HepG2 (cell line): ENCODE measurements around the gene NOL12. TPM values are rescaled to one million over a fixed set of nuclear protein-coding genes. Genes with fewer than 3 reads are reported as not detected.

Experiments used
- CHD2 ChIP-seq: IDR thresholded peaks from 2 replicates; pipeline ENCODE4 v1.6.1; 2011; ENCODE audit warnings: low read depth, low read length, improper control_type of control experiment
- DR1 ChIP-seq: sonication (generic); formaldehyde crosslinking; IDR thresholded peaks from 2 replicates; pipeline ENCODE4 v1.8.0; 2021; ENCODE audit warnings: mild to moderate bottlenecking, missing genetic modification reagents, inconsistent platforms
- MED8 ChIP-seq: sonication (generic); formaldehyde crosslinking; IDR thresholded peaks from 2 replicates; pipeline ENCODE4 v1.8.1; 2023; ENCODE audit warnings: mild to moderate bottlenecking, missing genetic modification reagents; ENCODE audit not compliant: insufficient replicate concordance
- NR2C2 ChIP-seq: sonication (generic); formaldehyde crosslinking; IDR thresholded peaks from 2 replicates; pipeline ENCODE4 v1.4.0; 2020; ENCODE audit warnings: missing genetic modification reagents, mild to moderate bottlenecking, moderate library complexity, borderline replicate concordance
- NR2F2 ChIP-seq: IDR thresholded peaks from 2 replicates; pipeline ENCODE4 v1.6.1; 2012; ENCODE audit warnings: low read depth, inconsistent platforms, borderline replicate concordance
- NR2F6 ChIP-seq, 2 experiments: IDR thresholded peaks; 2 replicates each; pipeline ENCODE4 v1.6.1; 2016; ENCODE audit warnings: antibody characterized with exemption in 1 of 2, mild to moderate bottlenecking in 1 of 2
- PHB2 ChIP-seq: fragments of 450-650 bp; IDR thresholded peaks from 2 replicates; pipeline ENCODE4 v1.6.1; 2018; ENCODE audit not compliant: partially characterized antibody
- PRDM10 ChIP-seq: sonication (generic); formaldehyde crosslinking; IDR thresholded peaks from 2 replicates; pipeline ENCODE4 v1.4.0; 2020; ENCODE audit warnings: low read depth, missing genetic modification reagents
- TERF1 ChIP-seq: sonication (generic); formaldehyde crosslinking; IDR thresholded peaks from 2 replicates; pipeline ENCODE4 v1.8.0; 2022; ENCODE audit warnings: mild to moderate bottlenecking, missing genetic modification reagents, moderate library complexity
- U2AF1 ChIP-seq: fragments of 200-400 bp; formaldehyde crosslinking; optimal IDR thresholded peaks from 2 replicates; pipeline ENCODE3; 2017; ENCODE audit warnings: mild to moderate bottlenecking, low read depth, low read length
- ZBED4 ChIP-seq: sonication (generic); formaldehyde crosslinking; IDR thresholded peaks from 2 replicates; pipeline ENCODE4 v1.4.0; 2020; ENCODE audit warnings: missing genetic modification reagents, borderline replicate concordance
- ZBTB8A ChIP-seq: sonication (generic); formaldehyde crosslinking; IDR thresholded peaks from 2 replicates; pipeline ENCODE4 v1.4.0; 2020; ENCODE audit warnings: mild to moderate bottlenecking, low read depth, missing genetic modification reagents, borderline replicate concordance
- ZFP36 ChIP-seq: fragments of 150-350 bp; IDR thresholded peaks from 2 replicates; pipeline ENCODE4 v1.6.1; 2018; ENCODE audit warnings: borderline replicate concordance, low read length, low read depth; ENCODE audit not compliant: partially characterized antibody
- ZNF207 ChIP-seq: fragments of 450-650 bp; IDR thresholded peaks from 2 replicates; pipeline ENCODE4 v1.6.1; 2016; ENCODE audit warnings: antibody characterized with exemption, borderline replicate concordance
- ZNF431 ChIP-seq: sonication (generic); formaldehyde crosslinking; IDR thresholded peaks from 2 replicates; pipeline ENCODE4 v1.9.0; 2022; ENCODE audit warnings: missing genetic modification reagents, low read depth, mild to moderate bottlenecking, borderline replicate concordance
- ZNF496 ChIP-seq: sonication (generic); formaldehyde crosslinking; IDR thresholded peaks from 2 replicates; pipeline ENCODE4 v1.8.1; 2023; ENCODE audit warnings: mild to moderate bottlenecking, moderate library complexity, missing genetic modification reagents; ENCODE audit not compliant: insufficient replicate concordance
- ZNF552 ChIP-seq: sonication (generic); formaldehyde crosslinking; IDR thresholded peaks from 2 replicates; pipeline ENCODE4 v1.9.0; 2022; ENCODE audit warnings: missing genetic modification reagents, mild to moderate bottlenecking, borderline replicate concordance
- ZNF567 ChIP-seq: sonication (generic); formaldehyde crosslinking; IDR thresholded peaks from 2 replicates; pipeline ENCODE4 v1.8.1; 2023; ENCODE audit warnings: mild to moderate bottlenecking, missing genetic modification reagents, borderline replicate concordance
- ZNF749 ChIP-seq: sonication (generic); formaldehyde crosslinking; IDR thresholded peaks from 2 replicates; pipeline ENCODE4 v1.8.0; 2022; ENCODE audit warnings: mild to moderate bottlenecking, missing genetic modification reagents, moderate library complexity, borderline replicate concordance
- ZNF841 ChIP-seq: sonication (generic); formaldehyde crosslinking; IDR thresholded peaks from 2 replicates; pipeline ENCODE4 v1.8.1; 2023; ENCODE audit warnings: missing genetic modification reagents, borderline replicate concordance
- polyA plus RNA-seq, 8 experiments: library from polyadenylated mRNA; depleted of rRNA in 3 of 8; stranded (reverse) in 7 of 8; unstranded in 1 of 8; fragments of >200 nt; fragmentation: Illumina TruSeq in 4 of 8; extraction: Trizol in 4 of 8; gene quantifications; 2 replicates each; pipeline versions ENCODE4 v1.2.1 to v1.2.3, GENCODE V29; 2011 to 2016; ENCODE audit warnings: low read depth in 4 of 8, missing spikeins in 1 of 8, mixed read lengths in 1 of 8; ENCODE audit not compliant: insufficient read depth in 1 of 8
- total RNA-seq, 5 experiments: library from RNA; depleted of rRNA; stranded (reverse); fragments of >200 nt; fragmentation: Illumina TruSeq; extraction: Trizol; gene quantifications; 2 replicates each; pipeline ENCODE4 v1.2.3, GENCODE V29; 2016; ENCODE audit warnings: low read depth in 1 of 5

Gene NOL12
- total and polyA plus RNA-seq, 2 of the 13 experiments (the other 11 are each of a cell fraction or from before 2014, with no cell fraction given): 14.3 to 31.4 TPM

GRCh38 chr22:37659066-37659896 lies 26.9 kb upstream of the NOL12 start (continued):
- no peak for TF ChIP-seq ZBTB8A (CRISPR knock-in tag)
- TF ChIP-seq PHB2: no peak
- TF ChIP-seq U2AF1: peak; percentile 69
- peak; percentile 32 for TF ChIP-seq MED8 (CRISPR knock-in tag)
- no peak for TF ChIP-seq ZNF431 (CRISPR knock-in tag)
- 0 out of 2 replicates have a peak, but pooled peaks have one; percentile 44 for TF ChIP-seq PRDM10 (CRISPR knock-in tag)
- no peak; the same call in 1 of the 2 replicates for TF ChIP-seq ZBED4 (CRISPR knock-in tag)
- TF ChIP-seq ZNF207: no peak
- TF ChIP-seq ZNF749 (CRISPR knock-in tag): no peak
- no peak for TF ChIP-seq DR1 (CRISPR knock-in tag)
- TF ChIP-seq ZNF496 (CRISPR knock-in tag): no peak
- no peak for TF ChIP-seq ZFP36
- TF ChIP-seq ZNF552 (CRISPR knock-in tag): no peak
- TF ChIP-seq TERF1 (CRISPR knock-in tag): no peak
- TF ChIP-seq NR2C2 (CRISPR knock-in tag): peak; percentile 66; the same call in 1 of the 2 replicates
- no peak for TF ChIP-seq NR2F2
- peak; percentile 73 for TF ChIP-seq NR2F6 (IDR thresholded peaks at IDR 0.05)
- TF ChIP-seq NR2F6 (CRISPR knock-in tag; IDR thresholded peaks at IDR 0.05): peak; percentile 84
- TF ChIP-seq CHD2: no peak
- no peak for TF ChIP-seq ZNF841 (CRISPR knock-in tag)
- TF ChIP-seq ZNF567 (CRISPR knock-in tag): no peak
